Activated naive CD4-positive, alpha-beta T cell treated with anti-CD3 and anti-CD28 coated beads, Interleukin-2, amount 10 ng/mL, durations not matched to agents 7 days and 5 days (primary cell): ENCODE measurements around the gene GDPGP1.

Source experiments
- CTCF ChIA-PET: fragments of 350-600 bp; sonication (Branson Sonifier 250); formaldehyde crosslinking; loops from one replicate; lab custom pipeline; 2021; ENCODE audit warnings: antibody characterized with exemption; lab: Charles Lee
- DNase-seq: peaks from one replicate; pipeline ENCODE4 v3.0.0-alpha.2; 2020
- H3K27ac Mint-ChIP-seq: one replicate; pipeline ENCODE4 v1.8.0; 2021; ENCODE audit warnings: mild to moderate bottlenecking, moderate library complexity, mixed read lengths
- H3K27me3 Mint-ChIP-seq: one replicate; pipeline ENCODE4 v1.8.0; 2021; ENCODE audit warnings: mild to moderate bottlenecking, mixed read lengths
- H3K36me3 Mint-ChIP-seq: one replicate; pipeline ENCODE4 v1.8.0; 2021; ENCODE audit warnings: mixed read lengths
- H3K4me1 Mint-ChIP-seq: one replicate; pipeline ENCODE4 v1.8.0; 2021; ENCODE audit warnings: mixed read lengths
- H3K4me3 Mint-ChIP-seq: one replicate; pipeline ENCODE4 v1.8.0; 2021; ENCODE audit warnings: mild to moderate bottlenecking, moderate library complexity, mixed read lengths
- H3K9me3 Mint-ChIP-seq: one replicate; pipeline ENCODE4 v1.8.0; 2021; ENCODE audit warnings: mixed read lengths

GDPGP1 gene

DNA sequence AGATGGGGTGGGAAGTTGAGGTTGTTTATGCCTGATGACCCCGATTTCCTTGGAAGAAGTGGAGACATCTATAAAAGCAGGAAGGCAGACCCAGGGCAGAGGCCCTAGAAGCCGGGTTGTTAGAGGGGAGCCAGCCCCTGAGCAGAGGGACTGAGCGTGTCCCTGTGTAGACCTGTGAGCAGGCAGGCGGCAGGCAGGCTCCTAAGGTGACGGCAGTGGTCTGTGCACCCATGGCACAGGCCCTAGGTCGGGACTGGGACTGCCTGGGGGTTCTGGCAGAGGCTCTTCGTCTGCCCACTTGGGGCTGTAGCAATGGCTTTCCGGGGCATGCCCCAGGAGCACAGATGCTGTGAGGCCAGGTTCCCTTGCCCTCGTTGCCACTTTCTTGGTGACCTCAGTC lies 23.0 kb upstream of the GDPGP1 start:
- H3K27ac Mint-ChIP-seq = no peak overlapping the region
- H3K36me3 Mint-ChIP-seq = peaks cover 12% of the 10 kb centered on the region
- no peaks in the 10 kb centered on the region for H3K27me3 Mint-ChIP-seq
- H3K4me3 Mint-ChIP-seq = no peak overlapping the region
- peaks cover 34% of the 10 kb centered on the region for H3K4me1 Mint-ChIP-seq
- CTCF ChIA-PET = interaction anchor here (2.1 kb wide), 1 partner anchor 8 kb away, joined by 8 read pairs; no protein-coding TSS in a partner anchor
- no peak for DNase-seq
- no peaks in the 10 kb centered on the region for H3K9me3 Mint-ChIP-seq

DNA sequence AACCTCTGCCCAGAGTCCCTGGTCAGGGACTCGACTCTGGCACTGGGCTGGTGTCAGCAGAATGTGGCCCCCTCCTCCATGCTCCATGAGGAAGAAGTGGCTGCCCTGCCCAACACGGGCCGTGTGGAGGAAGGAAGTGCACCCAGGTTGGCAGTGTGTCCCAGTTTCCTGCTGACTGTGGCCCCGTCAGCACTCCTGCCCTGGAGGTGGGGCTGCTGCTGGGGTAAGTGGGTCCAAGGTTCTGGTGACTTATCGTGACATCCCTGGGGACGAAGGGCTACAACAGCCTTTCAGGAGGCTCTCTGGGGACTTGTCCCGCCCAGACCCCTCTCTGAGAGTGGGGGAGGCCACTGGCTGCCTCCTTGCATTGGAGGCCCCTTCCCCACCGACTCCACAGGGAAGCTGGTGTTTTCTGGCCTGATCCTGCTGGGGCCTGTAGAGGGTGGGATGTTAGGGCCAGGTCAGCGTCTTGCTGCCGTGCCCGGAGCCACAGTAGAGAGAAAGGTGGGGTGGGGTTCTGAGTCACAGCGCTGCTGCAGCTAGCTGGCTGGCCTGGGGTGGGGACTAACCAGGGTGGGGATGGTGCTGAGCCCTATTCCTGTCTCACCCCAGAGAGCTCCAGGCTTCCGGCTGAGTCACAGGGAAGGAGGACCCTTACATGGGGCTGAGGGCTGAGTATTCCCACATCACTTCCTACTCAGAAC lies 22.4 kb upstream of the GDPGP1 start:
- no peak overlapping the region for H3K4me3 Mint-ChIP-seq
- H3K27ac Mint-ChIP-seq = no peak overlapping the region
- H3K9me3 Mint-ChIP-seq = no peaks in the 10 kb centered on the region
- peaks cover 37% of the 10 kb centered on the region for H3K4me1 Mint-ChIP-seq
- CTCF ChIA-PET = no interaction called here
- no peak for DNase-seq
- H3K27me3 Mint-ChIP-seq = no peaks in the 10 kb centered on the region
- peaks cover 15% of the 10 kb centered on the region for H3K36me3 Mint-ChIP-seq

DNA sequence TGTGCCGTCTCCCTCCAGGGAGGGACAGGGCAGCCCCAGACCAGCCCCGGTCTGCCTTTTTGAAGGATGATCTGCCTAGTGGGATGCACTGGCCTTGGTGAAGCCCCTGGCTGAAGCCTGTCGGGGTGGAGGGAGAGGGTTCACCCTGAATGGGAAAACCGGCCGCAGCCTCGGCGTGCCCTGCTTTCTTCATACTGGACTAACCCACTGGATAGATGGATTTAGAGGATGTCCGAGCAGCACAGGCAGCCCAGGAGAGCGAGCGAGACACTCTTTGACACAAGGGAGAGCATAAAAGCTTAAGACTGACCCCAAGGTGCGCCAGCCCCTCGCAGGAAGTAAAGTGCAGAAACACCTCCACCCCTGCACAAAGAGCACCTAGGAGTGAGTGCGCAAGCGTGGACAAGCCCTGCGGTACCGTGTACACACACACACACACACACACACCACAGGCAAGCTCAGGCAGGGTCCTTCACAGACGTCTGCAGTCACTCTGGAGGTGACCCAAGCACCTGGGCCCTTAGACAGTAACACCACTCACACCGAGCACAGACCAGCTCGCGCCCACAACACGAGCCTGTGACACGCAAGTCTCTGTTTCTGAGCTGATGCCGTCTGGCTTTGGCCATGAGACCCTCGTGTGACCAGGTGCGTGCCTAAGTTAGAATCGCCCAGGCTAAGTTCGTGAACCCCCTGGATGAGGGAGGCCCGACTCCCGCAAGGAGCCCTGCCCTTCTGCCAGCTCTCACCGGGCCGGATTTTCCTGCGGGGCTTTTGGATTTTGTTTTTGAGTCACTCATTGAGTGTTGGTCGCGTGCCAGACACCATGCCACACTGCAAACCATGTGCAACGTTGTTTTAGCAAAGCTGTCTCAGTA lies 21.5 kb upstream of the GDPGP1 start:
- Mint-ChIP-seq H3K27me3 (no peaks in the 10 kb centered on the region), H3K27ac (peak overlapping the region; percentile 42), H3K4me3 (no peak overlapping the region), H3K9me3 (no peaks in the 10 kb centered on the region), H3K36me3 (peaks cover 15% of the 10 kb centered on the region), H3K4me1 (peaks cover 40% of the 10 kb centered on the region)
- CTCF ChIA-PET = no interaction called here
- DNase-seq = no peak

DNA sequence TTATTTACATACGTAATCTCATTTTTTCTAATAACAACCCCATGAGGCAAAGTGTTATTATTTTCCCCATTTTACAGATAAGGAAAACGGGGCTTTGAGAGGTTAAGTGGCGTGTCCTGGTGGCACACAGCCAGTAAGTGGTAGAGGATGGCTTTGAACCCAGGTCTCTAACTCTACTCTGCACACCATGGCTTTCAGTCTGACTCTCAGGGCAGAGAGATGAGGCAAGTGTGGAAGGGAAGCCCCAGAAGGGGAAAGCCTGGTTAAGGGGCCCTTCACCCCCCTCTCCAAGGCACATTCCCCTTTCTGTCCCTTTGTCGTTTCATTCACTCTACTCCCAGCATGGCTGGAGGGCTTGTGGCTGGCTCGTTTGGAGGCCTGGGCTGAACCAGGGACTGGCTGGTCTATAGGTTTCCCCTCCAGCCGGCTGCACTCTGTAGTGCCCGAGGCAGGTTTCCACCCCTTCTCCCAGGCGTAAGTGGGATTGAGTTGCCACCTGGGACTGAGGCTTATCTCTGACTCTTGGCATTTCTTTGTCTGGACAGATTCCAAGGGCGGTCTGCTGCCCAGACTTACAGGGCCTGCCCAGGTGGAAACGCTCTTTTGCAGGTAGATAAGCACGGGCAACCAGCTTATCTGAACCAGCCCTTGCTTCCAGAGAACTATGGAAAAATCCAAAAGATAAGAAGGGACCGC lies 20.7 kb upstream of the GDPGP1 start:
- no peaks in the 10 kb centered on the region for H3K9me3 Mint-ChIP-seq
- no peaks in the 10 kb centered on the region for H3K27me3 Mint-ChIP-seq
- CTCF ChIA-PET = interaction anchor here (3.8 kb wide), 1 partner anchor 11 kb away, joined by 17 read pairs; the partner anchor contains the start of gene SEMA4B
- H3K27ac Mint-ChIP-seq = no peak overlapping the region
- DNase-seq = no peak
- no peak overlapping the region for H3K4me3 Mint-ChIP-seq
- H3K4me1 Mint-ChIP-seq = peaks cover 40% of the 10 kb centered on the region
- peaks cover 15% of the 10 kb centered on the region for H3K36me3 Mint-ChIP-seq

DNA sequence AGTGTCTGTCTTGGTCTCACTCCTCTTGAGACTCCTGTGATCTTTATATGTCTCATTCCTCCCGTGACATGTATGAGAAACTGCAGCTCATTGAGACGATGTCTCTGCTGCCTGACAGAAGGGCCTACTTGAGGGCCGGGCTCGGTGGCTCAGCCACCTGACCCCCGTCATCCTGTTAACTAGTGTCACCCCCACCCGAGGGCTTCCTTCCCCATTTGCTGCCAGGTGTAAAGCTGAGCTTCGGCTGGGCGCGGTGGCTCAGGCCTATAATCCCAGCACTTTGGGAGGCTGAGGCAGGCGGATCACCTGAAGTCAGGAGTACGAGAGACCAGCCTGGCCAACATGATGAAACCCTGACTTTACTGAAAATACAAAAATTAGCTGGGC lies 20.2 kb upstream of the GDPGP1 start:
- CTCF ChIA-PET = interaction anchor here (1.3 to 3.8 kb wide), 2 partner anchors 12 to 108 kb away, joined by 3 to 17 read pairs; partner anchors contain the start of gene SEMA4B
- H3K27ac Mint-ChIP-seq = no peak overlapping the region
- peaks cover 41% of the 10 kb centered on the region for H3K4me1 Mint-ChIP-seq
- H3K27me3 Mint-ChIP-seq = no peaks in the 10 kb centered on the region
- H3K36me3 Mint-ChIP-seq = peaks cover 15% of the 10 kb centered on the region
- DNase-seq = no peak
- no peak overlapping the region for H3K4me3 Mint-ChIP-seq
- H3K9me3 Mint-ChIP-seq = no peaks in the 10 kb centered on the region

- H3K27me3 Mint-ChIP-seq = no peaks in the 10 kb centered on the region
- CTCF ChIA-PET = interaction anchor here (1.3 to 3.8 kb wide), 4 partner anchors 13 to 109 kb away, joined by 3 to 17 read pairs (median 4); partner anchors contain the start of gene SEMA4B
- H3K36me3 Mint-ChIP-seq = peaks cover 13% of the 10 kb centered on the region
- no peaks in the 10 kb centered on the region for H3K9me3 Mint-ChIP-seq
- no peak for DNase-seq
- H3K4me1 Mint-ChIP-seq = peaks cover 39% of the 10 kb centered on the region
- H3K27ac Mint-ChIP-seq = no peak overlapping the region
- H3K4me3 Mint-ChIP-seq = no peak overlapping the region
Observed at GRCh38 chr15:90214553-90215196, 19.3 kb upstream of the GDPGP1 start.

DNA sequence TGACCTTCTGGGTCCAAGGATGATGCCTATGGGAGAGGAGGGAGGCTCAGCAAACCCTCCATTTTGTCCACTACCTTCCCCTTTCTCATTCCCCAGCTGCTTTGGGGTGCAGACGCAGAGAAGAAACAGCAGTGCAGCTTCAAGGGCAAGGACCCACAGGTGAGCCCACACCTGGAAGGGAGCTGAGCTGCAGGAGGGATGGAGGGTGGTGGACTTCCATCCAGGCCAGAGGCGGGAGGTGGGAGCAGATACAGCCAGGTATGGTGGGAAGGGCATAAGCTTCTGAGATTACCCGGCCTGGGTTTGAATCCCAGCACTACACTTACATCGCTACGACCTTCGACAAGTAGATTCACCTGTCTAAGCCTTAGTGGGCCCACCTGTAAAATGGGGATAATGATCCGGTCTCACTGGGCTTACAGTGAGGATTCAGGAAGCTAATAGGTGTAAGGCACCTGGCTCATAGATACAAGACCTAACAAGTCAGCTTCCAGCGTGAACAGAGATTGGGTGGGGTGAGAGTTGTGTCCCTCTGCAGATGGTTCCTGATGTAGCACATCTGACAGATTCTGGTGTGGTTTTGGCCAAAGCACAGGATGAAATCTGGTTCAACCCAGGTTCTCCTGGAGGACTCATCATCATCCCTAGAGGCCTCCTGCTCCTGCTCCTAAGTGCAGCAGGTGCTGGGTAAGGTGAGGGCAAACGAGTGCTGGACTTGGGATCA lies 16.2 kb upstream of the GDPGP1 start:
- CTCF ChIA-PET = interaction anchor here (0.9 to 3.5 kb wide), 5 partner anchors 10 to 73 kb away, joined by 3 to 25 read pairs (median 3); partner anchors contain the start of genes CIB1 and GDPGP1
- DNase-seq = no peak
- no peak overlapping the region for H3K27ac Mint-ChIP-seq
- no peaks in the 10 kb centered on the region for H3K27me3 Mint-ChIP-seq
- peaks cover 18% of the 10 kb centered on the region for H3K4me1 Mint-ChIP-seq
- H3K4me3 Mint-ChIP-seq = no peak overlapping the region
- peaks cover 6% of the 10 kb centered on the region for H3K36me3 Mint-ChIP-seq
- no peaks in the 10 kb centered on the region for H3K9me3 Mint-ChIP-seq

- no peaks in the 10 kb centered on the region for H3K27me3 Mint-ChIP-seq
- no peaks in the 10 kb centered on the region for H3K9me3 Mint-ChIP-seq
- CTCF ChIA-PET = interaction anchor here (0.7 to 3.5 kb wide), 13 partner anchors 8 to 75 kb away, joined by 3 to 25 read pairs (median 4); partner anchors contain the start of gene SEMA4B
- H3K36me3 Mint-ChIP-seq = peaks cover 15% of the 10 kb centered on the region
- no peak overlapping the region for H3K27ac Mint-ChIP-seq
- peak; percentile 69 for DNase-seq
- H3K4me1 Mint-ChIP-seq = peaks cover 18% of the 10 kb centered on the region
- H3K4me3 Mint-ChIP-seq = no peak overlapping the region
Observed at GRCh38 chr15:90219421-90220141, 14.4 kb upstream of the GDPGP1 start.

DNA sequence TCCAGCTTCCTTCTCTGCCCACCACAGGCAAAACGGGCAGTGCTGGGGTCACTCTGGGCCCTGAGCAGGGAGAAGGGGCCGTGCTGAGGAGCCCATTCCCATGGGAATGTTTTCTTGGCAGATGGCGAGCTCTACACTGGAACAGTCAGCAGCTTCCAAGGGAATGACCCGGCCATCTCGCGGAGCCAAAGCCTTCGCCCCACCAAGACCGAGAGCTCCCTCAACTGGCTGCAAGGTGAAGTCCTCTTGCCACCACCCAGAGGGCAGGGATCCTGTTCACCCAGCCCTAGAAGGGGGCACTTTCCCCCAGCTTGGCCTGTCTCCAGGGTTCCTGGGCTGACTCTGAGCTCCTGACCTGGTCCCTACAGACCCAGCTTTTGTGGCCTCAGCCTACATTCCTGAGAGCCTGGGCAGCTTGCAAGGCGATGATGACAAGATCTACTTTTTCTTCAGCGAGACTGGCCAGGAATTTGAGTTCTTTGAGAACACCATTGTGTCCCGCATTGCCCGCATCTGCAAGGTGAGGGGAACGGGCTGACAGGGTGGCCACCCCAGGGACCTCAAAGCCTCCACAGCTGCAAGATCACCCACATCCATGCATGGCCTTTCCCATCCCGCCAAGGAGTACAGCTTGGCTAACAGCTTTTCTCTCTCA lies 12.6 kb upstream of the GDPGP1 start:
- Mint-ChIP-seq H3K27me3 (no peaks in the 10 kb centered on the region), H3K9me3 (no peaks in the 10 kb centered on the region), H3K27ac (no peak overlapping the region), H3K36me3 (peaks cover 18% of the 10 kb centered on the region), H3K4me3 (no peak overlapping the region), H3K4me1 (peaks cover 12% of the 10 kb centered on the region)
- peak; percentile 51 for DNase-seq
- CTCF ChIA-PET = interaction anchor here (0.8 to 1.9 kb wide), 18 partner anchors 8 to 323 kb away, joined by 3 to 17 read pairs (median 4); no protein-coding TSS in a partner anchor

DNA sequence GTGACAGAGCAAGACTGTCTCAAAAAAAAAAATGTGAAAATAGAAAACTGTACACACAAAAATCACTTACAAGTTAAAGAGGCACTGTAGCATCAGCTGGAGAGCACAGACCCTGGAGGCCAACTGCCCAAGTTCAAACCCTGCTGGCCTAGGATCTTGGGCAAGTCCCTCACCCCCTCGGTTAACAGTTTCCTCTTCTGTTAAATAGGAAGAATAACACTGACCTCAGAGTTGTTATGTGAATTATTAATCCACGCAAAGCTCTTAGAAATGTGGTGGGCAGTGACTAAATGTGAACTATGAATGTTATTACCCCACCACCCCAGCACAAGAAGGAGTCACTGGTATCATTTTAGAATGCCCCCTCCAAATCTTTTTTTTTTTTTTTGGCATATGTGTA lies 11.5 kb upstream of the GDPGP1 start:
- no peak for DNase-seq
- no peak overlapping the region for H3K4me3 Mint-ChIP-seq
- peaks cover 23% of the 10 kb centered on the region for H3K36me3 Mint-ChIP-seq
- H3K27ac Mint-ChIP-seq = no peak overlapping the region
- H3K4me1 Mint-ChIP-seq = peaks cover 9% of the 10 kb centered on the region
- no peaks in the 10 kb centered on the region for H3K9me3 Mint-ChIP-seq
- H3K27me3 Mint-ChIP-seq = no peaks in the 10 kb centered on the region
- CTCF ChIA-PET = interaction anchor here (0.6 to 1.9 kb wide), 7 partner anchors 10 to 80 kb away, joined by 3 to 17 read pairs (median 3); no protein-coding TSS in a partner anchor

DNA sequence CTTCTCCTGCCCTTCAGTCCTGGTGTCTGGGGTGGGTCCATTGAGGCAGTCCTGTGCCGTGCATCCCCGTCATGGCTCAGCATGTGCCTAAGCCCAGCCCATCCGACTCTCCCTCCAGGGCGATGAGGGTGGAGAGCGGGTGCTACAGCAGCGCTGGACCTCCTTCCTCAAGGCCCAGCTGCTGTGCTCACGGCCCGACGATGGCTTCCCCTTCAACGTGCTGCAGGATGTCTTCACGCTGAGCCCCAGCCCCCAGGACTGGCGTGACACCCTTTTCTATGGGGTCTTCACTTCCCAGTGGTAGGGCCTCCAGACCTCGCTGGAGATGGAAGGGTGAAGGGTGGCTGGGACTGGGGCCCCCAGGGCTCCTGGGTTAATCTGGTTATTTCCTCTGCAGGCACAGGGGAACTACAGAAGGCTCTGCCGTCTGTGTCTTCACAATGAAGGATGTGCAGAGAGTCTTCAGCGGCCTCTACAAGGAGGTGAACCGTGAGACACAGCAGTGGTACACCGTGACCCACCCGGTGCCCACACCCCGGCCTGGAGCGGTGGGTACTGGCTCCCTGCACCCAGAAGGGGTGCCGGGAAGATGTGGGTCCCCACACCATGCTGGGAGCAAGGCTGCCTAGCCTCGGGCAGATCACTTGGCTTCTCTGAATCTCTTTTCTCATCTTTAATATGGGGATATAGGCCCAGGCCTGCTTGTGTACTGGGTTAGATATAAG lies 10.4 kb upstream of the GDPGP1 start:
- no peak for DNase-seq
- H3K4me3 Mint-ChIP-seq = no peak overlapping the region
- H3K27me3 Mint-ChIP-seq = no peaks in the 10 kb centered on the region
- H3K9me3 Mint-ChIP-seq = no peaks in the 10 kb centered on the region
- peaks cover 23% of the 10 kb centered on the region for H3K36me3 Mint-ChIP-seq
- CTCF ChIA-PET = no interaction called here
- no peak overlapping the region for H3K27ac Mint-ChIP-seq
- H3K4me1 Mint-ChIP-seq = peaks cover 9% of the 10 kb centered on the region

GRCh38 chr15:90225047-90225446 lies 9.0 kb upstream of the GDPGP1 start:
- CTCF ChIA-PET = no interaction called here

More at GRCh38 chr15:90225047-90225446, 9.0 kb upstream of the GDPGP1 start:
- Mint-ChIP-seq H3K36me3 (peaks cover 37% of the 10 kb centered on the region), H3K4me1 (peaks cover 12% of the 10 kb centered on the region), H3K9me3 (no peaks in the 10 kb centered on the region), H3K4me3 (no peak overlapping the region), H3K27ac (no peak overlapping the region), H3K27me3 (no peaks in the 10 kb centered on the region)
- no peak for DNase-seq
